A549 (cell line): ENCODE data around the gene MT1H. TPM values are rescaled to one million over a fixed set of nuclear protein-coding genes. Genes with fewer than 3 reads are reported as not detected.

Experiments
- ATAC-seq, 2 experiments: fragments of 200-7000 bp in 1 of 2; fragments of >200 bp in 1 of 2; cut with Nextera tagmentation in 1 of 2; cut with Tn5 transposase in 1 of 2; 3 replicates each; pipeline versions ENCODE4 v1.8.0 to v1.9.1; 2018 to 2020; ENCODE audit warnings: mild to moderate bottlenecking in 1 of 2, moderate library complexity in 1 of 2
- CTCF ChIA-PET: fragments of 300-600 bp; sonication (Branson Sonifier 250); formaldehyde crosslinking; extraction: SDS; loops from one replicate; lab custom pipeline; 2021; ENCODE audit warnings: antibody characterized with exemption, inconsistent platforms; lab: Yijun Ruan, JAX
- POLR2A ChIA-PET: fragments of 350-600 bp; formaldehyde crosslinking; extraction: SDS; loops from one replicate; lab custom pipeline; 2021; ENCODE audit warnings: antibody characterized with exemption, inconsistent platforms; lab: Yijun Ruan, JAX
- DNase-seq, 2 experiments: peaks; one replicate each; pipeline versions ENCODE4 v3.0.0 to v3.0.0-alpha.2; 2011 to 2016; ENCODE audit warnings: low read depth in 1 of 2, low spot score in 1 of 2
- FAIRE-seq: peaks from 2 replicates; lab custom pipeline; 2011; peaks lifted over from hg19 to GRCh38; lab: Jason Lieb, UNC
- H3K27ac ChIP-seq, 2 experiments: fragments of >200 bp; sonication (Bioruptor Twin); formaldehyde crosslinking; 3 replicates each; pipeline ENCODE4 v1.5.1; 2016 to 2017
- H3K4me1 ChIP-seq: fragments of >200 bp; sonication (Bioruptor Twin); formaldehyde crosslinking; 3 replicates; pipeline ENCODE4 v1.6.1; 2016
- H3K4me2 ChIP-seq: fragments of >200 bp; sonication (Bioruptor Twin); formaldehyde crosslinking; 3 replicates; pipeline ENCODE4 v1.6.1; 2016
- H3K4me3 ChIP-seq: fragments of >200 bp; sonication (Bioruptor Twin); formaldehyde crosslinking; 3 replicates; pipeline ENCODE4 v1.5.1; 2016
- H3K9me3 ChIP-seq: fragments of >200 bp; sonication (Bioruptor Twin); formaldehyde crosslinking; 3 replicates; pipeline ENCODE4 v1.6.1; 2016
- CEBPB ChIP-seq, 2 experiments: fragments of >200 bp in 1 of 2; sonication (Bioruptor Twin) in 1 of 2; formaldehyde crosslinking in 1 of 2; IDR thresholded peaks; 2 replicates each; pipeline ENCODE4 v1.6.1; 2012 to 2016
- EHMT2 ChIP-seq: fragments of 200-600 bp; sonication (generic); IDR thresholded peaks from 2 replicates; pipeline ENCODE4 v1.6.1; 2016; ENCODE audit warnings: antibody characterized with exemption, low read depth, mild to moderate bottlenecking, moderate library complexity
- ESRRA ChIP-seq: fragments of 150-350 bp; IDR thresholded peaks from 2 replicates; pipeline ENCODE4 v1.6.1; 2014; ENCODE audit warnings: mild to moderate bottlenecking, low read length, borderline replicate concordance
- FOSB ChIP-seq: fragments of 250-450 bp; sonication (Bioruptor Pico); IDR thresholded peaks from 2 replicates; pipeline ENCODE4 v1.5.0; 2020; ENCODE audit warnings: mild to moderate bottlenecking, moderate library complexity
- HDAC2 ChIP-seq: fragments of 200-600 bp; sonication (generic); IDR thresholded peaks from 2 replicates; pipeline ENCODE4 v1.6.1; 2016
- HOXA7 ChIP-seq: fragments of 250-450 bp; sonication (Bioruptor Pico); IDR thresholded peaks from 2 replicates; pipeline ENCODE4 v1.5.0; 2020; ENCODE audit warnings: mild to moderate bottlenecking, moderate library complexity
- HOXB13 ChIP-seq: fragments of 250-450 bp; sonication (Bioruptor Pico); IDR thresholded peaks from 2 replicates; pipeline ENCODE4 v1.5.0; 2020; ENCODE audit warnings: low read depth, mild to moderate bottlenecking, moderate library complexity
- JUN ChIP-seq, 2 experiments: fragments of >200 bp; sonication (Bioruptor Twin); formaldehyde crosslinking; IDR thresholded peaks; 2 replicates in 1 of 2; 3 replicates in 1 of 2; pipeline ENCODE4 v1.6.1; 2016 to 2017
- JUNB ChIP-seq: fragments of >200 bp; sonication (Bioruptor Twin); formaldehyde crosslinking; IDR thresholded peaks from 2 replicates; pipeline ENCODE4 v1.6.1; 2016
- MAX ChIP-seq: IDR thresholded peaks from 2 replicates; pipeline ENCODE4 v1.6.1; 2012
- MAZ ChIP-seq: fragments of 150-350 bp; IDR thresholded peaks from 2 replicates; pipeline ENCODE4 v1.6.1; 2014; ENCODE audit warnings: antibody characterized with exemption, low read depth, low read length, borderline replicate concordance
- NPAS2 ChIP-seq: fragments of 250-450 bp; sonication (Bioruptor Pico); IDR thresholded peaks from 2 replicates; pipeline ENCODE4 v1.8.0; 2022; ENCODE audit warnings: mild to moderate bottlenecking, moderate library complexity, borderline replicate concordance
- POLR2A ChIP-seq: IDR thresholded peaks from 2 replicates; pipeline ENCODE4 v1.6.1; 2012; ENCODE audit warnings: mild to moderate bottlenecking, low read length
- RCOR1 ChIP-seq: fragments of 150-350 bp; IDR thresholded peaks from 2 replicates; pipeline ENCODE4 v1.6.1; 2014; ENCODE audit warnings: antibody characterized with exemption, low read length, low read depth
- REST ChIP-seq: fragments of 200-600 bp; sonication (generic); IDR thresholded peaks from 2 replicates; pipeline ENCODE4 v1.6.1; 2016; ENCODE audit warnings: antibody characterized with exemption, mild to moderate bottlenecking, moderate library complexity
- RNF2 ChIP-seq: fragments of 200-600 bp; sonication (generic); IDR thresholded peaks from 2 replicates; pipeline ENCODE4 v1.6.1; 2016; ENCODE audit warnings: low read depth, mild to moderate bottlenecking, antibody characterized with exemption, moderate library complexity, borderline replicate concordance
- SMC3 ChIP-seq: fragments of >200 bp; sonication (Bioruptor Twin); formaldehyde crosslinking; IDR thresholded peaks from 3 replicates; pipeline ENCODE4 v1.6.1; 2018; ENCODE audit warnings: inconsistent platforms
- TFCP2L1 ChIP-seq: fragments of 250-450 bp; sonication (Bioruptor Pico); IDR thresholded peaks from 2 replicates; pipeline ENCODE4 v1.5.0; 2021; ENCODE audit warnings: mild to moderate bottlenecking
- TP53 ChIP-seq: fragments of 250-450 bp; sonication (Bioruptor Pico); IDR thresholded peaks from 2 replicates; pipeline ENCODE4 v1.5.0; 2021; ENCODE audit warnings: mild to moderate bottlenecking, moderate library complexity
- ZC3H11A ChIP-seq: fragments of 450-650 bp; IDR thresholded peaks from 2 replicates; pipeline ENCODE4 v1.6.1; 2014; ENCODE audit warnings: antibody characterized with exemption, mild to moderate bottlenecking
- WGBS: methylation state at CpG from one replicate; pipeline ENCODE4 v1.1.6; 2017; ENCODE audit errors: missing lambda C conversion rate; 5-methylcytosine and 5-hydroxymethylcytosine counted together
- polyA plus RNA-seq, 4 experiments: library from polyadenylated mRNA; depleted of rRNA in 3 of 4; stranded (reverse); fragments of >200 nt; fragmentation: RNase III in 1 of 4; extraction: RNeasy Plus Mini Kit Qiagen cat#74134 plus additional on column Dnase treatment in 1 of 4; gene quantifications; 2 replicates in 3 of 4; 3 replicates in 1 of 4; pipeline ENCODE4 v1.2.3, GENCODE V29; 2011 to 2017
- TF ChIP-seq, protein P1 (sequence below): fragments of >200 bp; sonication (Bioruptor Twin); formaldehyde crosslinking; IDR thresholded peaks from 2 replicates; pipeline ENCODE4 v1.6.1; 2016

Gene MT1H
- polyA plus RNA-seq, 2 of the 4 experiments (the other 2 are of a cell fraction) = not detected

GRCh38 chr16:56657555-56658326 lies 11.9 kb upstream of the MT1H start, which contains the start of gene MT1F:
Gene MT1F (plus strand): TSS chr16:56657959. CDS start chr16:56658059, 100 bp downstream.
- CTCF ChIA-PET = interaction anchor here (0.8 to 25.6 kb wide), 5 partner anchors 15 to 144 kb away, joined by 3 to 340 read pairs (median 4); partner anchors contain the start of gene MT2A
- no peak for FAIRE-seq
- DNase-seq = peak; percentile 75 to 78
- H3K4me2 ChIP-seq = peak within 1 kb of the TSS; percentile 87
- peak within 1 kb of the TSS; percentile 75 to 83 for H3K27ac ChIP-seq
- peak within 1 kb of the TSS; percentile 56 for H3K4me3 ChIP-seq
- POLR2A ChIA-PET = interaction anchor here (0.5 to 1.4 kb wide), 13 partner anchors 10 to 178 kb away, joined by 3 to 16 read pairs (median 4); partner anchors contain the start of genes MT1G, MT1X and MT2A
- peak; percentile 93 to 94 for ATAC-seq
- 24% methylated on average over 35 of the region's 46 CpGs for WGBS
- H3K9me3 ChIP-seq = no peaks in the 10 kb centered on the region
- peaks cover 6% of the 10 kb centered on the region; the same call in 2 of the 3 replicates for H3K4me1 ChIP-seq
- no peak for TF ChIP-seq HDAC2
- peak in 1 of 2 experiments; percentile 68; a peak in 2 of 4 replicates for TF ChIP-seq CEBPB (IDR thresholded peaks at IDR 0.05)
- TF ChIP-seq FOSB (CRISPR knock-in tag) = no peak
- no peak for TF ChIP-seq MAZ
- peak; percentile 13; the same call in 1 of the 3 replicates for TF ChIP-seq SMC3
- TF ChIP-seq JUNB = no peak
- 0 out of 2 replicates have a peak, but pooled peaks have one; percentile 15 for TF ChIP-seq POLR2A
- TF ChIP-seq RNF2 = no peak
- no peak for TF ChIP-seq HOXA7 (CRISPR knock-in tag)
- no peak for TF ChIP-seq ZC3H11A
- TF ChIP-seq EHMT2 = no peak

GRCh38 chr16:56658327-56658875 lies 11.2 kb upstream of the MT1H start:
- CTCF ChIA-PET = interaction anchor here (0.8 to 25.6 kb wide), 5 partner anchors 14 to 145 kb away, joined by 3 to 340 read pairs (median 4); partner anchors contain the start of gene MT2A
- no peak for FAIRE-seq
- peak overlapping the region; percentile 87 for H3K4me2 ChIP-seq
- POLR2A ChIA-PET = interaction anchor here (0.6 to 1.2 kb wide), 6 partner anchors 15 to 249 kb away, joined by 3 to 16 read pairs (median 4); partner anchors contain the start of genes MT1X and MT2A
- peak overlapping the region; percentile 75 to 83; a peak in 5 of 6 replicates for H3K27ac ChIP-seq
- ATAC-seq = no peak
- H3K4me1 ChIP-seq = peaks cover 6% of the 10 kb centered on the region; the same call in 2 of the 3 replicates
- H3K4me3 ChIP-seq = peak overlapping the region; percentile 56; the same call in 2 of the 3 replicates
- H3K9me3 ChIP-seq = no peaks in the 10 kb centered on the region
- TF ChIP-seq RCOR1 (no peak), HDAC2 (no peak), ESRRA (no peak), TFCP2L1 (CRISPR knock-in tag) (no peak), JUN (IDR thresholded peaks at IDR 0.05) (no peak), NPAS2 (CRISPR knock-in tag) (no peak), TP53 (CRISPR knock-in tag) (no peak), HOXB13 (no peak), REST (no peak), MAX (no peak)
- TF ChIP-seq, protein P1, sequence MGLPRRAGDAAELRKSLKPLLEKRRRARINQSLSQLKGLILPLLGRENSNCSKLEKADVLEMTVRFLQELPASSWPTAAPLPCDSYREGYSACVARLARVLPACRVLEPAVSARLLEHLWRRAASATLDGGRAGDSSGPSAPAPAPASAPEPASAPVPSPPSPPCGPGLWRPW = no peak
- no peak for DNase-seq
- 88% methylated on average over 10 of the region's 10 CpGs for WGBS
